Gastrocnemius medialis (tissue), 4 donors: ENCODE results near the gene LAMC3. TPM values are rescaled to one million over a fixed set of nuclear protein-coding genes. Genes with fewer than 3 reads are reported as not detected.

Experiments used
- ATAC-seq, 2 donors: fragments of 150-250 bp; one replicate each; pipeline ENCODE4 v1.9.1; 2016
- DNase-seq, 2 donors: peaks; one replicate each; pipeline ENCODE4 v3.0.0-alpha.2; 2019
- H3K27ac ChIP-seq, 4 donors: fragments of 200-600 bp; sonication (generic); 1 replicate in 1 of 4; 2 replicates in 3 of 4; pipeline ENCODE4 v1.5.1; 2016 to 2018; ENCODE audit warnings: mild to moderate bottlenecking in 2 of 4, moderate library complexity in 1 of 4
- H3K27me3 ChIP-seq, 3 donors: fragments of 200-600 bp; sonication (generic) in 2 of 3; 1 replicate in 1 of 3; 2 replicates in 2 of 3; pipeline versions ENCODE4 v1.5.1 to v1.6.0; 2016 to 2019; ENCODE audit warnings: mild to moderate bottlenecking in 1 of 3, moderate library complexity in 1 of 3
- H3K36me3 ChIP-seq, 2 donors: fragments of 200-600 bp; sonication (generic) in 1 of 2; one replicate each; pipeline ENCODE4 v1.5.1; 2017 to 2018
- H3K4me1 ChIP-seq, 2 donors: fragments of 200-600 bp; sonication (generic) in 1 of 2; one replicate each; pipeline ENCODE4 v1.5.1; 2016 to 2017; ENCODE audit warnings: mild to moderate bottlenecking in 2 of 2
- H3K4me3 ChIP-seq, 4 donors: fragments of 200-600 bp; sonication (generic) in 3 of 4; 1 replicate in 1 of 4; 2 replicates in 3 of 4; pipeline ENCODE4 v1.5.1; 2016 to 2019; ENCODE audit warnings: mild to moderate bottlenecking in 2 of 4
- H3K9me3 ChIP-seq, 3 donors: fragments of 200-600 bp; sonication (generic) in 2 of 3; 1 replicate in 1 of 3; 2 replicates in 2 of 3; pipeline ENCODE4 v1.5.1; 2016 to 2019
- CTCF ChIP-seq, 5 experiments: fragments of 450-650 bp in 3 of 5; fragments of 200-600 bp in 2 of 5; sonication (generic) in 2 of 5; IDR thresholded peaks in 4 of 5; conservative IDR thresholded peaks in 1 of 5; 1 replicate in 4 of 5; 2 replicates in 1 of 5; pipeline ENCODE4 v1.5.1; 2016 to 2019; ENCODE audit warnings: antibody characterized with exemption in 5 of 5, mild to moderate bottlenecking in 3 of 5, moderate library complexity in 3 of 5
- POLR2A ChIP-seq, 2 donors: fragments of 450-650 bp; IDR thresholded peaks; one replicate each; pipeline ENCODE4 v1.6.1; 2017; ENCODE audit warnings: antibody characterized with exemption in 2 of 2, mild to moderate bottlenecking in 2 of 2, moderate library complexity in 2 of 2
- in situ Hi-C, 4 donors: fragments of 200-750 bp; cut with MboI; loops; one replicate each; pipeline versions ENCODE4 v1.15.0 to v1.8.0; 2017; ENCODE audit warnings: low sequenced_read_pairs in 4 of 4
- intact Hi-C: fragments of 100-400 bp; cut with DNase I; formaldehyde crosslinking; loops from one replicate; pipeline ENCODE4 v1.15.1; 2023; ENCODE audit warnings: low total_unique reads
- total RNA-seq, 4 donors: library from RNA; depleted of rRNA; stranded (reverse); fragments of >200 nt; gene quantifications; one replicate each; pipeline versions ENCODE4 v1.1.0 to v1.2.3, GENCODE V29; 2016

The LAMC3 gene
- total RNA-seq, 4 donors from 2014 or later = 0.07 to 1.5 (median 0.72) TPM

GRCh38 chr9:131029574-131029952 lies 20.6 kb downstream of the LAMC3 start:
- DNase-seq = no peak
- intact Hi-C loops (no loop called here), in situ Hi-C loops (no loop called here)
- Histone ChIP-seq H3K4me1 (no peaks in the 10 kb centered on the region), H3K9me3 (no peaks in the 10 kb centered on the region), H3K4me3 (no peak overlapping the region), H3K27ac (no peak overlapping the region), H3K36me3 (no peaks in the 10 kb centered on the region), H3K27me3 (peaks cover 0 to 3% (median 2%) of the 10 kb centered on the region in 3 donors)
- ATAC-seq = no peak
- TF ChIP-seq CTCF (IDR thresholded peaks at IDR 0.05 in 4 of 5, conservative IDR thresholded peaks at IDR 0.05 in 1 of 5) = no peak
- no peak for TF ChIP-seq POLR2A (IDR thresholded peaks at IDR 0.05)

DNA sequence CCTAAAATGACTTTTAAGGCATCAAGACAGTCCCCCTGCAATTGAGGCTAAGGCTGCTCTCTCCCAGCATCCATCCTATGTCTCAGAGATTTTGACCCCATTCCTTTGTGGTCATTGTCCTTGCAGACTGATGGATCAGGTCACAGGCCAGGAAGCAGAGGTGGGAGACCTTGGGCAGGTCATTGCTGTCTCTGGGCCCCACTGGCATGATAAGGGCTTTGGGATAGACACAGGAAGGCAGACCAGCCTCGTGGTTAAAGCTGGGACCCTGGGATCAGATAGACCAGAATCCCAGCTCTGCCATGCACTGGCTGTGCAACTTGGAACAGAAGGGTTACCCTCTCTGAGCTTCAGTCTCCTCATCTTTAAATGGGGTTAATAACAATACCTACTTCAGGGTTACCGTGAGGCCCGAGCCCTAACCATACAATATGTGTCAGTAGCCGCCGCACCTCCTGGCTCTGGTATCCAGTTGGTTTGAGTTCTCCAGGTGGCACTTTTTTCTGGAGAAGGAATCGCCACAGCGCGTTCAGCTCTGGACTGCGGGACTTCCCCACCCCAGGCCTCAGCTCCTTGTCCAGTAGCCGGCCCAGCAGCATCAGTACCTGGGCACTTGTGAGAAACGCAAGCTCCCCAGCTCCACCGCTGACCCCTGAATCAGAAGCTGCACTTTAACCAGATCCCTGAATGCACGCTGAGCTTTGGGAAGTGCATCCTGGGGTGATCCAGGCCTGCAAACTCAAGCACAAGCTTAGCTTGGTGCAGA lies 21.4 kb downstream of the LAMC3 start:
- Histone ChIP-seq H3K4me3 (no peak overlapping the region), H3K4me1 (no peaks in the 10 kb centered on the region), H3K27me3 (peaks cover 0 to 2% (median 0%) of the 10 kb centered on the region in 3 donors), H3K27ac (no peak overlapping the region), H3K36me3 (no peaks in the 10 kb centered on the region), H3K9me3 (no peaks in the 10 kb centered on the region)
- intact Hi-C loops = no loop called here
- in situ Hi-C loops = no loop called here
- DNase-seq (no peak), ATAC-seq (no peak)
- TF ChIP-seq POLR2A (IDR thresholded peaks at IDR 0.05) (no peak), CTCF (IDR thresholded peaks at IDR 0.05 in 4 of 5, conservative IDR thresholded peaks at IDR 0.05 in 1 of 5) (no peak)

DNA sequence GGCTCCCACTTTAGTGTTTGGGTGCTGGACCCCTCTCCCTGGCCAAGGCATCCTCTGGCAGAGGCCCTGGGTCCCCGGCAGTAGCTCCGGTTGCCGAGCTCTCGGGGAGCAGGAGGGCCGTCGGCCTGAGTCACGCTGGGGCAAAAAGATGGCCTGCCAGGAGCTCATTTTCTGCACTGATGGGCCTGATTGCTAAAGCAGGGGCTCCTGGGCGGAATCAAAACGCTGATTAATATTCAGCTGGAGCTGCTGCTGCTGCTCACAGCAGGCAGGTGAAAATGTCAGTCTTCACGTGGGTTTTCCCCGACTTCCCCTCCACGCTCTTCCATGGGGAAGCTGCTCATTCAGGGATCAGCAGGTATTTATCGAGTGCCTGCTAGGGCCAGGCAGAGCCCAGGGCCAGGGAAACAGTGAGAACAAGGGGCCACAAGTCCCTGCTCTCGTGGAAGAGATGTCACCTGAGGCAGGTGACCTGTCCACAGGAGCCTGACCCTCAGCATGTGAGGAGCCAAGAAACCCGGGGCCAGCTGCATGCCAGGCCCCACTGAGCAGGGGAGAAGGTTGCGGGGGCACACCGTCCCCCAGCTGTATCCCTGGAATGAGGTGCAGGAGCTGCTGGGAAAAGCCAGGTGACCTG lies 22.1 kb downstream of the LAMC3 start:
- Histone ChIP-seq H3K4me1 (no peaks in the 10 kb centered on the region), H3K27me3 (peaks cover 0 to 8% (median 0%) of the 10 kb centered on the region in 3 donors), H3K36me3 (no peaks in the 10 kb centered on the region), H3K9me3 (no peaks in the 10 kb centered on the region), H3K4me3 (no peak overlapping the region), H3K27ac (no peak overlapping the region)
- TF ChIP-seq CTCF (IDR thresholded peaks at IDR 0.05 in 4 of 5, conservative IDR thresholded peaks at IDR 0.05 in 1 of 5) = no peak
- TF ChIP-seq POLR2A (IDR thresholded peaks at IDR 0.05) = no peak
- ATAC-seq (no peak), DNase-seq (no peak)
- intact Hi-C loops (no loop called here), in situ Hi-C loops (no loop called here)

GRCh38 chr9:131031642-131032005 lies 22.6 kb downstream of the LAMC3 start:
- peaks cover 0 to 8% (median 0%) of the 10 kb centered on the region in 3 donors for H3K27me3 ChIP-seq
- H3K9me3 ChIP-seq = no peaks in the 10 kb centered on the region
- TF ChIP-seq CTCF (IDR thresholded peaks at IDR 0.05 in 4 of 5, conservative IDR thresholded peaks at IDR 0.05 in 1 of 5) (no peak), POLR2A (IDR thresholded peaks at IDR 0.05) (no peak)
- DNase-seq = no peak
- H3K36me3 ChIP-seq = no peaks in the 10 kb centered on the region
- ATAC-seq = no peak
- intact Hi-C loops (no loop called here), in situ Hi-C loops (no loop called here)
- H3K27ac ChIP-seq = no peak overlapping the region
- H3K4me3 ChIP-seq = no peak overlapping the region
- H3K4me1 ChIP-seq = no peaks in the 10 kb centered on the region
